Measurements from ENCODE around the gene IL23R.
A peak's percentile ranks its signal among the peaks of the same experiment; 100 is the strongest.
"Not testable (repeated sequence)": the region's sequence is repeated elsewhere in the genome, so short reads cannot be mapped to it uniquely, and the experiment has no call there.

IL23R gene

GRCh38 chr1:67138813-67139499, 27.3 kb upstream of the IL23R start:
- in situ Hi-C loops (cut with MboI; ENCODE audit: low sequenced_read_pairs, unreplicated experiment): no loop called here
- DNase-seq (ENCODE audit: low spot score): no peak
- TF ChIP-seq CTCF (IDR thresholded peaks at IDR 0.05; ENCODE audit: borderline replicate concordance, control extremely low read depth, extremely low read depth, insufficient read depth, missing control alignments): no peak

- in situ Hi-C loops (cut with MboI; ENCODE audit: low sequenced_read_pairs, unreplicated experiment): loop anchor here (10.0 kb wide), 3 partner anchors 146 to 366 kb away; no protein-coding TSS in a partner anchor
- DNase-seq (ENCODE audit: low spot score): no peak
- no peak for TF ChIP-seq CTCF (IDR thresholded peaks at IDR 0.05; ENCODE audit: borderline replicate concordance, control extremely low read depth, extremely low read depth, insufficient read depth, missing control alignments)
These were observed 25.8 kb upstream of the IL23R start for GRCh38 chr1:67140460-67140859.

GRCh38 chr1:67141832-67142231, 24.4 kb upstream of the IL23R start:
- not testable (repeated sequence) for DNase-seq (ENCODE audit: low spot score)
- in situ Hi-C loops (cut with MboI; ENCODE audit: low sequenced_read_pairs, unreplicated experiment): loop anchor here (10.0 kb wide), 3 partner anchors 147 to 367 kb away; no protein-coding TSS in a partner anchor

- no peak for TF ChIP-seq CTCF (IDR thresholded peaks at IDR 0.05; ENCODE audit: borderline replicate concordance, control extremely low read depth, extremely low read depth, insufficient read depth, missing control alignments)
- in situ Hi-C loops (cut with MboI; ENCODE audit: low sequenced_read_pairs, unreplicated experiment): loop anchor here (10.0 kb wide), 3 partner anchors 148 to 368 kb away; no protein-coding TSS in a partner anchor
- no peak for DNase-seq (ENCODE audit: low spot score)
These were observed 23.3 kb upstream of the IL23R start for GRCh38 chr1:67142931-67143330.

GRCh38 chr1:67143966-67144365, 22.3 kb upstream of the IL23R start:
- in situ Hi-C loops (cut with MboI; ENCODE audit: low sequenced_read_pairs, unreplicated experiment): loop anchor here (10.0 kb wide), 3 partner anchors 149 to 369 kb away; no protein-coding TSS in a partner anchor
- DNase-seq (ENCODE audit: low spot score): no peak
- TF ChIP-seq CTCF (IDR thresholded peaks at IDR 0.05; ENCODE audit: borderline replicate concordance, control extremely low read depth, extremely low read depth, insufficient read depth, missing control alignments): no peak

GRCh38 chr1:67144696-67145095, 21.6 kb upstream of the IL23R start:
- peak; percentile 38 for TF ChIP-seq CTCF (IDR thresholded peaks at IDR 0.05; ENCODE audit: borderline replicate concordance, control extremely low read depth, extremely low read depth, insufficient read depth, missing control alignments)
- in situ Hi-C loops (cut with MboI; ENCODE audit: low sequenced_read_pairs, unreplicated experiment): loop anchor here (10.0 kb wide), 3 partner anchors 150 to 370 kb away; no protein-coding TSS in a partner anchor
- peak; percentile 40 for DNase-seq (ENCODE audit: low spot score)

- in situ Hi-C loops (cut with MboI; ENCODE audit: low sequenced_read_pairs, unreplicated experiment): loop anchor here (10.0 kb wide), 3 partner anchors 151 to 371 kb away; no protein-coding TSS in a partner anchor
- TF ChIP-seq CTCF (IDR thresholded peaks at IDR 0.05; ENCODE audit: borderline replicate concordance, control extremely low read depth, extremely low read depth, insufficient read depth, missing control alignments): no peak
- no peak for DNase-seq (ENCODE audit: low spot score)
These were observed 20.2 kb upstream of the IL23R start for GRCh38 chr1:67146101-67146500.

Measured in GM13976 (cell line).